ENCODE measurements around the gene TOX2.

The TOX2 gene

GRCh38 chr20:43937591-43937990 is 22.9 kb downstream of the TOX2 start:
- H3K27me3 ChIP-seq (replicated peaks): no peaks in the 10 kb centered on the region
- no peaks in the 10 kb centered on the region for H3K36me3 ChIP-seq (replicated peaks)
- no peak for TF ChIP-seq CTCF (IDR thresholded peaks at IDR 0.05; ENCODE audit: low read depth, low read length, missing control alignments)
- in situ Hi-C loops (cut with HindIII; ENCODE audit: low pct_ligation_motif_present, low sequenced_read_pairs): no loop called here
- DNase-seq: no peak
- no peak overlapping the region for H3K27ac ChIP-seq
- no peak overlapping the region for H3K4me3 ChIP-seq (ENCODE audit: low read depth, low read length)

GRCh38 chr20:43938017-43938655 is 23.5 kb downstream of the TOX2 start:
- no peak overlapping the region for H3K27ac ChIP-seq
- TF ChIP-seq CTCF (IDR thresholded peaks at IDR 0.05; ENCODE audit: low read depth, low read length, missing control alignments): no peak
- no peak for DNase-seq
- no peaks in the 10 kb centered on the region for H3K27me3 ChIP-seq (replicated peaks)
- in situ Hi-C loops (cut with HindIII; ENCODE audit: low pct_ligation_motif_present, low sequenced_read_pairs): no loop called here
- no peak overlapping the region for H3K4me3 ChIP-seq (ENCODE audit: low read depth, low read length)
- no peaks in the 10 kb centered on the region for H3K36me3 ChIP-seq (replicated peaks)

GRCh38 chr20:43938932-43939761 is 24.5 kb downstream of the TOX2 start:
- Histone ChIP-seq H3K4me3 (ENCODE audit: low read depth, low read length) (no peak overlapping the region), H3K27ac (peak overlapping the region; percentile 63), H3K27me3 (replicated peaks) (no peaks in the 10 kb centered on the region), H3K36me3 (replicated peaks) (no peaks in the 10 kb centered on the region)
- no peak for TF ChIP-seq CTCF (IDR thresholded peaks at IDR 0.05; ENCODE audit: low read depth, low read length, missing control alignments)
- DNase-seq: peak; percentile 99
- in situ Hi-C loops (cut with HindIII; ENCODE audit: low pct_ligation_motif_present, low sequenced_read_pairs): no loop called here

- in situ Hi-C loops (cut with HindIII; ENCODE audit: low pct_ligation_motif_present, low sequenced_read_pairs): no loop called here
- Histone ChIP-seq H3K36me3 (replicated peaks) (no peaks in the 10 kb centered on the region), H3K4me3 (ENCODE audit: low read depth, low read length) (no peak overlapping the region), H3K27ac (peak overlapping the region; percentile 63), H3K27me3 (replicated peaks) (no peaks in the 10 kb centered on the region)
- no peak for DNase-seq
- TF ChIP-seq CTCF (IDR thresholded peaks at IDR 0.05; ENCODE audit: low read depth, low read length, missing control alignments): no peak
These were observed 25.1 kb downstream of the TOX2 start for GRCh38 chr20:43939762-43940121.

- no peak overlapping the region for H3K4me3 ChIP-seq (ENCODE audit: low read depth, low read length)
- H3K27ac ChIP-seq: no peak overlapping the region
- H3K36me3 ChIP-seq (replicated peaks): no peaks in the 10 kb centered on the region
- H3K27me3 ChIP-seq (replicated peaks): no peaks in the 10 kb centered on the region
- TF ChIP-seq CTCF (IDR thresholded peaks at IDR 0.05; ENCODE audit: low read depth, low read length, missing control alignments): no peak
- in situ Hi-C loops (cut with HindIII; ENCODE audit: low pct_ligation_motif_present, low sequenced_read_pairs): no loop called here
- DNase-seq: no peak
These were observed 26.0 kb downstream of the TOX2 start for GRCh38 chr20:43940518-43941225.
